H1 (cell line): ENCODE measurements around the gene FAM184B. TPM values are rescaled to one million over a fixed set of nuclear protein-coding genes. Genes with fewer than 3 reads are reported as not detected.

Source experiments
- CTCF ChIA-PET: fragments of 300-600 bp; sonication (Branson Sonifier 250); formaldehyde crosslinking; loops from one replicate; lab custom pipeline; 2021; ENCODE audit not compliant: partially characterized antibody; lab: Charles Lee
- POLR2A ChIA-PET: fragments of 300-600 bp; sonication (Branson Sonifier 250); formaldehyde crosslinking; loops from one replicate; lab custom pipeline; 2021; ENCODE audit warnings: inconsistent platforms; ENCODE audit not compliant: partially characterized antibody; lab: Charles Lee
- DNase-seq, 2 experiments: peaks; one replicate each; pipeline versions ENCODE4 v3.0.0 to v3.0.0-alpha.2; 2010 to 2022; ENCODE audit warnings: low spot score in 2 of 2, low read depth in 1 of 2, mixed read lengths in 1 of 2
- FAIRE-seq: peaks from 2 replicates; lab custom pipeline; 2011; peaks lifted over from hg19 to GRCh38; lab: Jason Lieb, UNC
- H2AFZ ChIP-seq: 2 replicates; pipeline ENCODE4 v1.8.1; 2012; ENCODE audit warnings: low read length, inconsistent platforms
- H2AK5ac ChIP-seq: 2 replicates; pipeline ENCODE4 v1.6.1; 2013; ENCODE audit warnings: low read depth, low read length
- H2BK120ac ChIP-seq: replicated peaks from 2 replicates; pipeline ENCODE3; 2013; ENCODE audit warnings: low read depth, low read length, inconsistent platforms
- H2BK12ac ChIP-seq: 2 replicates; pipeline ENCODE4 v1.6.1; 2013; ENCODE audit warnings: low read depth, low read length
- H2BK15ac ChIP-seq: 2 replicates; pipeline ENCODE4 v1.6.1; 2013; ENCODE audit warnings: low read length
- H2BK20ac ChIP-seq: 2 replicates; pipeline ENCODE4 v1.6.1; 2013; ENCODE audit warnings: low read length
- H2BK5ac ChIP-seq: 2 replicates; pipeline ENCODE4 v1.6.1; 2013; ENCODE audit warnings: low read depth, low read length
- H3K14ac ChIP-seq: 2 replicates; pipeline ENCODE4 v1.6.1; 2013; ENCODE audit warnings: inconsistent platforms; ENCODE audit not compliant: insufficient read length
- H3K18ac ChIP-seq: 2 replicates; pipeline ENCODE4 v1.6.1; 2013; ENCODE audit warnings: low read length; ENCODE audit errors: extremely low read depth
- H3K23ac ChIP-seq: 2 replicates; pipeline ENCODE4 v1.6.1; 2013; ENCODE audit warnings: inconsistent platforms; ENCODE audit not compliant: insufficient read length
- H3K23me2 ChIP-seq: 2 replicates; pipeline ENCODE4 v1.6.1; 2013; ENCODE audit warnings: low read depth, low read length
- H3K27ac ChIP-seq: 2 replicates; pipeline ENCODE4 v1.6.1; 2011; ENCODE audit warnings: low read depth, low read length, inconsistent platforms
- H3K27me3 ChIP-seq, 4 experiments: replicated peaks in 1 of 4; 1 replicate in 1 of 4; 2 replicates in 3 of 4; pipeline versions ENCODE4 v1.6.1 to v1.8.1; 2011 to 2013; ENCODE audit warnings: low read length in 3 of 4, mild to moderate bottlenecking in 3 of 4, inconsistent platforms in 2 of 4, mixed read lengths in 2 of 4, moderate library complexity in 1 of 4; ENCODE audit not compliant: control insufficient read depth in 3 of 4, insufficient read depth in 3 of 4; ENCODE audit errors: extremely low read depth in 1 of 4
- H3K36me3 ChIP-seq, 4 experiments: 2 replicates each; pipeline versions ENCODE4 v1.6.1 to v1.8.1; 2011 to 2013; ENCODE audit warnings: mild to moderate bottlenecking in 4 of 4, low read length in 3 of 4, moderate library complexity in 2 of 4, control low read depth in 1 of 4, inconsistent platforms in 1 of 4; ENCODE audit not compliant: insufficient read depth in 4 of 4, control insufficient read depth in 2 of 4
- H3K4ac ChIP-seq: replicated peaks from 2 replicates; pipeline ENCODE3; 2013; ENCODE audit warnings: low read length, low read depth, mixed read lengths, inconsistent platforms; ENCODE audit not compliant: insufficient read length
- H3K4me1 ChIP-seq, 4 experiments: replicated peaks in 1 of 4; 1 replicate in 1 of 4; 2 replicates in 3 of 4; pipeline versions ENCODE4 v1.6.1 to v1.8.1; 2011 to 2013; ENCODE audit warnings: low read length in 3 of 4, inconsistent platforms in 2 of 4, mixed read lengths in 1 of 4; ENCODE audit not compliant: insufficient read depth in 4 of 4, control insufficient read depth in 3 of 4
- H3K4me2 ChIP-seq, 2 experiments: 2 replicates each; pipeline versions ENCODE4 v1.6.1 to v1.8.1; 2011 to 2013; ENCODE audit warnings: low read depth in 2 of 2, low read length in 2 of 2, control low read depth in 1 of 2, inconsistent platforms in 1 of 2, mild to moderate bottlenecking in 1 of 2; ENCODE audit not compliant: insufficient read depth in 1 of 2
- H3K4me3 ChIP-seq, 4 experiments: fragments of 200-600, 300-600 bp in 1 of 4; sonication (generic), shearing (Covaris generic), sonication (Bioruptor Twin) in 1 of 4; 2 replicates each; pipeline versions ENCODE4 v1.5.1 to v1.8.1; 2011 to 2016; ENCODE audit warnings: low read length in 4 of 4, low read depth in 3 of 4, control low read depth in 2 of 4, inconsistent platforms in 2 of 4, mild to moderate bottlenecking in 2 of 4, mixed read lengths in 1 of 4, moderate library complexity in 1 of 4; ENCODE audit not compliant: insufficient read depth in 2 of 4; ENCODE audit errors: extremely low read depth in 1 of 4
- H3K56ac ChIP-seq: replicated peaks from 2 replicates; pipeline ENCODE3; 2013; ENCODE audit warnings: low read depth, mild to moderate bottlenecking, mixed read lengths, low read length, inconsistent platforms; ENCODE audit not compliant: insufficient read length
- H3K79me1 ChIP-seq: 2 replicates; pipeline ENCODE4 v1.6.1; 2013; ENCODE audit warnings: low read depth, low read length, control low read depth
- H3K79me2 ChIP-seq, 2 experiments: 2 replicates each; pipeline versions ENCODE4 v1.6.1 to v1.8.1; 2012 to 2013; ENCODE audit warnings: low read length in 2 of 2, mild to moderate bottlenecking in 2 of 2, inconsistent platforms in 1 of 2; ENCODE audit not compliant: insufficient read depth in 2 of 2, control insufficient read depth in 1 of 2
- H3K9ac ChIP-seq, 4 experiments: replicated peaks in 1 of 4; 1 replicate in 1 of 4; 2 replicates in 3 of 4; pipeline versions ENCODE4 v1.6.1 to v1.8.1; 2011 to 2013; ENCODE audit warnings: low read depth in 3 of 4, low read length in 3 of 4, control low read depth in 2 of 4, mild to moderate bottlenecking in 2 of 4, moderate library complexity in 2 of 4, inconsistent platforms in 1 of 4; ENCODE audit errors: extremely low read depth in 1 of 4
- H3K9me3 ChIP-seq, 2 experiments: 2 replicates each; pipeline versions ENCODE4 v1.6.1 to v1.8.1; 2012 to 2013; ENCODE audit warnings: mild to moderate bottlenecking in 2 of 2, moderate library complexity in 2 of 2, control low read depth in 1 of 2, inconsistent platforms in 1 of 2, low read depth in 1 of 2, low read length in 1 of 2, mixed read lengths in 1 of 2; ENCODE audit not compliant: insufficient read depth in 2 of 2
- H4K20me1 ChIP-seq, 2 experiments: replicated peaks in 1 of 2; 2 replicates each; pipeline versions ENCODE3 to v1.8.1; 2011 to 2013; ENCODE audit warnings: inconsistent platforms in 2 of 2, low read length in 2 of 2, mild to moderate bottlenecking in 1 of 2; ENCODE audit not compliant: insufficient read depth in 2 of 2, control insufficient read depth in 1 of 2
- H4K5ac ChIP-seq: 2 replicates; pipeline ENCODE4 v1.6.1; 2013; ENCODE audit warnings: low read length, low read depth, mixed read lengths, inconsistent platforms; ENCODE audit not compliant: insufficient read length
- H4K8ac ChIP-seq: 2 replicates; pipeline ENCODE4 v1.8.0; 2013; ENCODE audit warnings: mild to moderate bottlenecking, moderate library complexity, low read length, inconsistent platforms; ENCODE audit not compliant: insufficient read depth; ENCODE audit errors: extremely low read depth
- H4K91ac ChIP-seq: replicated peaks from 2 replicates; pipeline ENCODE3; 2013; ENCODE audit warnings: low read length, mixed read lengths, inconsistent platforms; ENCODE audit not compliant: insufficient read length
- BCL11A ChIP-seq, 2 experiments: IDR thresholded peaks; one replicate each; pipeline ENCODE4 v1.6.1; 2011; ENCODE audit warnings: low read depth in 2 of 2, low read length in 2 of 2, mild to moderate bottlenecking in 2 of 2
- BRCA1 ChIP-seq: IDR thresholded peaks from 2 replicates; pipeline ENCODE4 v1.6.1; 2012; ENCODE audit warnings: low read depth, low read length, improper control_type of control experiment
- CTBP2 ChIP-seq: IDR thresholded peaks from 2 replicates; pipeline ENCODE4 v1.7.0; 2011; ENCODE audit warnings: borderline replicate concordance, mild to moderate bottlenecking, moderate library complexity, mixed read lengths, low read length; ENCODE audit not compliant: insufficient read depth, insufficient read length
- NRF1 ChIP-seq: IDR thresholded peaks from 2 replicates; pipeline ENCODE4 v1.6.1; 2011; ENCODE audit warnings: mild to moderate bottlenecking, low read depth, low read length, improper control_type of control experiment
- RAD21 ChIP-seq, 2 experiments: IDR thresholded peaks in 1 of 2; conservative IDR thresholded peaks in 1 of 2; 2 replicates each; pipeline ENCODE4 v1.6.1; 2011; ENCODE audit warnings: low read depth in 2 of 2, low read length in 2 of 2, improper control_type of control experiment in 1 of 2, inconsistent platforms in 1 of 2, mild to moderate bottlenecking in 1 of 2, moderate library complexity in 1 of 2
- SP4 ChIP-seq: IDR thresholded peaks from 2 replicates; pipeline ENCODE4 v1.6.1; 2012; ENCODE audit warnings: low read length, inconsistent platforms
- TAF7 ChIP-seq: optimal IDR thresholded peaks from 2 replicates; pipeline ENCODE3; 2011; ENCODE audit warnings: low read depth, mild to moderate bottlenecking, inconsistent platforms, low read length, moderate library complexity, borderline replicate concordance
- TCF12 ChIP-seq: IDR thresholded peaks from 2 replicates; pipeline ENCODE4 v1.6.1; 2011; ENCODE audit warnings: low read depth, mild to moderate bottlenecking, low read length
- WGBS, 2 experiments: shearing (Covaris generic) in 1 of 2; methylation state at CpG; one replicate each; pipeline versions ENCODE4 v1.1.6 to v1.1.7; 2013 to 2015; ENCODE audit warnings: low lambda C conversion rate in 2 of 2, mixed read lengths in 2 of 2, inconsistent platforms in 1 of 2, low coverage in 1 of 2, missing lambda C conversion rate in 1 of 2; ENCODE audit not compliant: insufficient replicate concordance in 2 of 2, insufficient coverage in 1 of 2, insufficient read length in 1 of 2; ENCODE audit errors: extremely low coverage in 1 of 2, missing lambda C conversion rate in 1 of 2; 5-methylcytosine and 5-hydroxymethylcytosine counted together
- polyA plus RNA-seq, 7 experiments: library from polyadenylated mRNA; depleted of rRNA in 3 of 7; stranded (reverse) in 5 of 7; unstranded in 2 of 7; fragments of >200 nt in 5 of 7; fragments of 200-250 nt in 2 of 7; gene quantifications; 1 replicate in 5 of 7; 2 replicates in 1 of 7; 4 replicates in 1 of 7; pipeline versions ENCODE4 v1.2.1 to v1.2.3, GENCODE V29; 2011 to 2013; ENCODE audit warnings: missing spikeins in 2 of 7, mixed read lengths in 2 of 7
- total RNA-seq: library from RNA; stranded (reverse); fragmentation: NEBNext Ultra II Directional; extraction: Animal tissue kit (Norgen Biotek cat#: 25700); gene quantifications from 2 replicates; pipeline ENCODE4 v1.2.1, GENCODE V29; 2021
- TF ChIP-seq, protein P1 (sequence below): IDR thresholded peaks from 2 replicates; pipeline ENCODE4 v1.6.1; 2011; ENCODE audit warnings: low read length, improper control_type of control experiment
- TF ChIP-seq, protein P2 (sequence below), 3 experiments: IDR thresholded peaks; 1 replicate in 2 of 3; 2 replicates in 1 of 3; pipeline versions ENCODE4 v1.5.1 to v1.6.1; 2011; ENCODE audit warnings: low read length in 3 of 3, mild to moderate bottlenecking in 3 of 3, inconsistent platforms in 2 of 3, low read depth in 1 of 3, moderate library complexity in 1 of 3; ENCODE audit not compliant: insufficient read depth in 1 of 3; ENCODE audit errors: control extremely low read depth in 1 of 3

Gene FAM184B
- total and polyA plus RNA-seq, 2 of the 8 experiments (the other 6 are each of a cell fraction or from before 2014, with no cell fraction given) = 0.05 to 0.39 TPM

- H3K27ac ChIP-seq = no peak overlapping the region
- POLR2A ChIA-PET = interaction anchor here (0.6 to 0.8 kb wide), 2 partner anchors 34 to 39 kb away, joined by 3 read pairs; no protein-coding TSS in a partner anchor
- TF ChIP-seq SP4 = no peak
- no peak for TF ChIP-seq CTBP2
- TF ChIP-seq, protein P1, sequence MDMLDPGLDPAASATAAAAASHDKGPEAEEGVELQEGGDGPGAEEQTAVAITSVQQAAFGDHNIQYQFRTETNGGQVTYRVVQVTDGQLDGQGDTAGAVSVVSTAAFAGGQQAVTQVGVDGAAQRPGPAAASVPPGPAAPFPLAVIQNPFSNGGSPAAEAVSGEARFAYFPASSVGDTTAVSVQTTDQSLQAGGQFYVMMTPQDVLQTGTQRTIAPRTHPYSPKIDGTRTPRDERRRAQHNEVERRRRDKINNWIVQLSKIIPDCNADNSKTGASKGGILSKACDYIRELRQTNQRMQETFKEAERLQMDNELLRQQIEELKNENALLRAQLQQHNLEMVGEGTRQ = no peak
- no peak for TF ChIP-seq TAF7
- TF ChIP-seq, protein P2, sequence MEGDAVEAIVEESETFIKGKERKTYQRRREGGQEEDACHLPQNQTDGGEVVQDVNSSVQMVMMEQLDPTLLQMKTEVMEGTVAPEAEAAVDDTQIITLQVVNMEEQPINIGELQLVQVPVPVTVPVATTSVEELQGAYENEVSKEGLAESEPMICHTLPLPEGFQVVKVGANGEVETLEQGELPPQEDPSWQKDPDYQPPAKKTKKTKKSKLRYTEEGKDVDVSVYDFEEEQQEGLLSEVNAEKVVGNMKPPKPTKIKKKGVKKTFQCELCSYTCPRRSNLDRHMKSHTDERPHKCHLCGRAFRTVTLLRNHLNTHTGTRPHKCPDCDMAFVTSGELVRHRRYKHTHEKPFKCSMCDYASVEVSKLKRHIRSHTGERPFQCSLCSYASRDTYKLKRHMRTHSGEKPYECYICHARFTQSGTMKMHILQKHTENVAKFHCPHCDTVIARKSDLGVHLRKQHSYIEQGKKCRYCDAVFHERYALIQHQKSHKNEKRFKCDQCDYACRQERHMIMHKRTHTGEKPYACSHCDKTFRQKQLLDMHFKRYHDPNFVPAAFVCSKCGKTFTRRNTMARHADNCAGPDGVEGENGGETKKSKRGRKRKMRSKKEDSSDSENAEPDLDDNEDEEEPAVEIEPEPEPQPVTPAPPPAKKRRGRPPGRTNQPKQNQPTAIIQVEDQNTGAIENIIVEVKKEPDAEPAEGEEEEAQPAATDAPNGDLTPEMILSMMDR (IDR thresholded peaks at IDR 0.05; ENCODE audit: control extremely low read depth in 1 of 3, insufficient read depth in 1 of 3, low read depth in 1 of 3, low read length in 3 of 3) = no peak
- TF ChIP-seq TCF12 = no peak
- no peak for TF ChIP-seq NRF1
- no peak for TF ChIP-seq BRCA1
- no peak for TF ChIP-seq RAD21 (IDR thresholded peaks at IDR 0.05 in 1 of 2, conservative IDR thresholded peaks at IDR 0.05 in 1 of 2; ENCODE audit: low read depth in 2 of 2, low read length in 2 of 2)
- no peak for TF ChIP-seq BCL11A (IDR thresholded peaks at IDR 0.05; ENCODE audit: low read depth in 2 of 2, low read length in 2 of 2)
Measured at GRCh38 chr4:17664755-17665154, 116.7 kb downstream of the FAM184B start.

More at GRCh38 chr4:17664755-17665154, 116.7 kb downstream of the FAM184B start:
- Histone ChIP-seq H3K4ac (no peak overlapping the region), H3K23ac (no peak overlapping the region), H3K4me2 (no peak overlapping the region), H2BK15ac (no peak overlapping the region), H2AK5ac (no peak overlapping the region), H3K27me3 (no peaks in the 10 kb centered on the region), H2BK5ac (no peak overlapping the region), H3K9me3 (0 out of 4 replicates have a peak, but pooled peaks cover 0 to 2% of the 10 kb centered on the region in 2 experiments), H2BK20ac (no peak overlapping the region), H2BK120ac (no peak overlapping the region), H4K5ac (no peak overlapping the region), H3K36me3 (no peaks in the 10 kb centered on the region), H3K9ac (no peak overlapping the region), H4K8ac (no peak overlapping the region), H4K20me1 (no peaks in the 10 kb centered on the region), H3K18ac (no peak overlapping the region), H3K4me1 (no peaks in the 10 kb centered on the region), H2BK12ac (no peak overlapping the region), H3K23me2 (no peaks in the 10 kb centered on the region), H3K4me3 (no peak overlapping the region), H3K79me1 (no peaks in the 10 kb centered on the region), H3K79me2 (no peaks in the 10 kb centered on the region), H3K14ac (no peak overlapping the region), H3K56ac (no peak overlapping the region), H4K91ac (no peak overlapping the region), H2AFZ (no peak overlapping the region)
- CTCF ChIA-PET = interaction anchor here (0.7 to 0.9 kb wide), 2 partner anchors 40 to 196 kb away, joined by 3 to 4 read pairs; no protein-coding TSS in a partner anchor
- DNase-seq (no peak), FAIRE-seq (no peak)
- 87% methylated on average over 4 of the region's 4 CpGs; no CpG with 5 or more reads in 1 of the 2 experiments for WGBS, 2 experiments
